ENCODE data around the gene OR51D1. TPM values are rescaled to one million over a fixed set of nuclear protein-coding genes. Genes with fewer than 3 reads are reported as not detected.

The OR51D1 gene
- total RNA-seq, 1 experiment from 2014 or later = not detected

DNA sequence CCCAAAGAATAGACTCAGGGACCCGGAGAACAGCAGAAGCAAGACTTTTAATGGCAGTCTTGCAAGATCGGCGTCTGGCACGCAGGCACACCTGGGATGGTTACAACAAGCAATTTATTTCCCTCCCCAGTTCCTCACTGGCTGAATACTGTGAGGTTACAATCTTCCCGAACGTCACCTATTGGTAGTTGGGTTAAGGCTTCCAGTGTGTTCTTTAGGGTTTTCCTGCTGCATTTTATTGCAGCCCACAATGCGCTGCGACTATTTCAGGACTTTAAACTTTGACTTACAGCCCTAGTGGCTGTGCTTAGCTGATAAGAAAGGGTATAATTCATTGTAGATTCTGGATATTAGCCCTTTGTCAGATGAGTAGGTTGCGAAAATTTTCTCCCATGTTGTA is 17.8 kb upstream of the OR51D1 start:
- Mint-ChIP-seq H3K9me3 (peaks cover 3% of the 10 kb centered on the region in 2 experiments), H3K4me1 (no peaks in the 10 kb centered on the region), H3K27ac (no peak overlapping the region; a peak in 1 of 7 replicates), H3K4me3 (no peak overlapping the region), H3K36me3 (ENCODE audit: insufficient read depth in 1 of 3, low read depth in 3 of 3) (0 out of 7 replicates have a peak, but pooled peaks cover 0 to 3% (median 0%) of the 10 kb centered on the region in 3 experiments), H3K27me3 (ENCODE audit: low read depth) (peaks cover 3% of the 10 kb centered on the region)
- Histone ChIP-seq H2BK12ac (ENCODE audit: insufficient read length, low read depth, low read length) (no peak overlapping the region), H3K79me2 (ENCODE audit: insufficient read depth, low read length) (no peaks in the 10 kb centered on the region), H3K4me1 (ENCODE audit: insufficient read depth, low read length) (no peaks in the 10 kb centered on the region), H4K5ac (ENCODE audit: insufficient read length, low read depth, low read length) (no peak overlapping the region), H3K14ac (ENCODE audit: insufficient read depth, low read length) (no peak overlapping the region), H2AK5ac (ENCODE audit: insufficient read length, low read length) (no peak overlapping the region), H3K27ac (ENCODE audit: insufficient read length, low read depth, low read length) (no peak overlapping the region), H3K4me2 (ENCODE audit: insufficient read depth, insufficient read length, low read length) (no peak overlapping the region), H3K23me2 (ENCODE audit: insufficient read length, low read depth, low read length, poor library complexity, severe bottlenecking) (no peaks in the 10 kb centered on the region), H3T11ph (ENCODE audit: low read length) (no peak overlapping the region), H2BK20ac (ENCODE audit: low read depth, low read length, poor library complexity, severe bottlenecking) (no peak overlapping the region), H3K4ac (ENCODE audit: low read depth, low read length) (no peak overlapping the region), H2AFZ (ENCODE audit: low read length) (no peak overlapping the region), H2BK5ac (ENCODE audit: insufficient read length, low read length) (no peak overlapping the region), H3K27me3 (ENCODE audit: insufficient read depth, low read length) (no peaks in the 10 kb centered on the region), H4K20me1 (ENCODE audit: control insufficient read depth, insufficient read depth, insufficient read length) (no peaks in the 10 kb centered on the region), H3K9ac (ENCODE audit: extremely low read depth, insufficient read length, low read length) (no peak overlapping the region), H3K9me3 (ENCODE audit: control insufficient read depth, low read depth, low read length) (no peaks in the 10 kb centered on the region), H3K79me1 (ENCODE audit: insufficient read depth, low read depth, low read length, poor library complexity, severe bottlenecking) (no peaks in the 10 kb centered on the region), H4K91ac (ENCODE audit: insufficient read length, low read depth, low read length) (no peak overlapping the region), H2BK15ac (ENCODE audit: low read depth, low read length) (no peak overlapping the region), H4K8ac (replicated peaks; ENCODE audit: insufficient read length, low read depth, low read length) (no peak overlapping the region), H3K56ac (ENCODE audit: insufficient read length, low read depth, low read length) (no peak overlapping the region), H3K18ac (ENCODE audit: insufficient read length, low read depth, low read length) (no peak overlapping the region), H3K23ac (ENCODE audit: insufficient read length, low read depth, low read length) (no peak overlapping the region), H2BK120ac (ENCODE audit: low read depth, low read length, poor library complexity, severe bottlenecking) (no peak overlapping the region)
- no peak for DNase-seq
- no CpG with 5 or more reads among the region's 9 CpGs for WGBS (ENCODE audit: extremely low coverage, insufficient read length, low lambda C conversion rate)
- TF ChIP-seq CTCF (conservative IDR thresholded peaks at IDR 0.05) = no peak
